ENCODE results near the gene DAGLA.

GRCh38 chr11:61743486-61744095, 63.4 kb downstream of the DAGLA start:
- TF ChIP-seq CTCF (IDR thresholded peaks at IDR 0.05; ENCODE audit: insufficient read depth, low read length, poor library complexity, severe bottlenecking) (no peak), EZH2phosphoT487 (conservative IDR thresholded peaks at IDR 0.05; ENCODE audit: low read length) (no peak)

All from SU-DHL-6 (cell line).